ENCODE results near the gene NEK4. TPM values are rescaled to one million over a fixed set of nuclear protein-coding genes. Genes with fewer than 3 reads are reported as not detected.

NEK4 gene
- total RNA-seq, 2 donors from 2014 or later, result 10.1 to 73.2 TPM

DNA sequence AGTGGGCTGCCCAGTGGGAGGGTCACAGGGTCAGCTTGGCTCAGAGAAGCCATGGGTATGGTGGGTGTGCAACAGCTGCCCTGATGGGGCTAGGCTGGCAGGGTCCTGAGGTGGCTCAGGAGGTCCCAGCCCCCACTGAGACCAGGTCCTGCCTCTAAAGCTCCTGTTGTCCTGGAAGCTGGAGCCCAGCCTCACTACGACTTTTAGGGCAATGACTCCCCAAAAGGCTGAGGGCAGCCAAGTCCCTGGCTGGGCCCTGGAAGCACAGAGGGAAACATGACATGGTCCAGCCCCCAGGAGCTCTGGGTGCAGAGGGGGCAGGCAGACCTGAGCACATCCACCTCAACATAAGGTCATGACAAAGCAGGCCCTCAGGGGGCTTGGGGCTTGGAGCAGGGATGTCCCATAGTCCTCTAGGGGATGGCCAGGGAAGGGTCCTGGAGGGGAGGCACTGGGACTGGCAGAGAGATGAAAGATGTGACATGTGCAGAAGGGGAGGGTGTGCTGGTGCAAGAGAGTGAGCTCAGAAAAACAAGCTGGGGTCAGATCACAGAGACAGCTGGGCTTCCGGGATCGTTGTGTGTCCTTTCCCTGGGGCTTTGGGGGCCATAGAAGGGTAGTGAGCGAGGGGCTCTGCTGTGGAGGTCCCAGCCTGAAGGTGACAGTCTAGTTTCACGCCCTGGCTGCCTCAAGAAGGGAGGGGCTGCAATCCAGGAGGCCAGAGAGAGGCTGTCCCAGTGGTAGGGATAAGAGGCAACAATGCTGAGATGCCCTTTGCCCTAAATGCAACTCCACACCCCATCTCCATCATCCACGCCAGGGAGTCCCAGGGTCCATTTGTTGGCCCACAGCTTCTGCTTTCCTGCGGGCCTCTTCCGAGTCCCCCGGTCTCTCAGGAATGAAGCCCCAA is 23.2 kb upstream of the NEK4 start:
- H3K4me1 ChIP-seq, result peaks cover 10% of the 10 kb centered on the region
- TF ChIP-seq, protein P1, sequence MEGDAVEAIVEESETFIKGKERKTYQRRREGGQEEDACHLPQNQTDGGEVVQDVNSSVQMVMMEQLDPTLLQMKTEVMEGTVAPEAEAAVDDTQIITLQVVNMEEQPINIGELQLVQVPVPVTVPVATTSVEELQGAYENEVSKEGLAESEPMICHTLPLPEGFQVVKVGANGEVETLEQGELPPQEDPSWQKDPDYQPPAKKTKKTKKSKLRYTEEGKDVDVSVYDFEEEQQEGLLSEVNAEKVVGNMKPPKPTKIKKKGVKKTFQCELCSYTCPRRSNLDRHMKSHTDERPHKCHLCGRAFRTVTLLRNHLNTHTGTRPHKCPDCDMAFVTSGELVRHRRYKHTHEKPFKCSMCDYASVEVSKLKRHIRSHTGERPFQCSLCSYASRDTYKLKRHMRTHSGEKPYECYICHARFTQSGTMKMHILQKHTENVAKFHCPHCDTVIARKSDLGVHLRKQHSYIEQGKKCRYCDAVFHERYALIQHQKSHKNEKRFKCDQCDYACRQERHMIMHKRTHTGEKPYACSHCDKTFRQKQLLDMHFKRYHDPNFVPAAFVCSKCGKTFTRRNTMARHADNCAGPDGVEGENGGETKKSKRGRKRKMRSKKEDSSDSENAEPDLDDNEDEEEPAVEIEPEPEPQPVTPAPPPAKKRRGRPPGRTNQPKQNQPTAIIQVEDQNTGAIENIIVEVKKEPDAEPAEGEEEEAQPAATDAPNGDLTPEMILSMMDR (IDR thresholded peaks at IDR 0.05), result no peak
- TF ChIP-seq POLR2A (IDR thresholded peaks at IDR 0.05), result no peak
- ATAC-seq (no peak), DNase-seq (no peak)
- H3K27me3 ChIP-seq, result no peaks in the 10 kb centered on the region
- no peak overlapping the region for H3K27ac ChIP-seq
- no peaks in the 10 kb centered on the region for H3K36me3 ChIP-seq (replicated peaks in 1 of 2; ENCODE audit: insufficient read depth in 1 of 2, low read depth in 2 of 2)
- 90 to 94% methylated on average over 7 to 9 of the region's 9 CpGs for WGBS, 2 donors
- intact Hi-C loops (cut with DNase I), result no loop called here
- no peaks in the 10 kb centered on the region for H3K9me3 ChIP-seq
- no peak overlapping the region for H3K4me3 ChIP-seq

- Histone ChIP-seq H3K4me1 (peaks cover 10% of the 10 kb centered on the region), H3K27me3 (no peaks in the 10 kb centered on the region), H3K9me3 (no peaks in the 10 kb centered on the region), H3K36me3 (replicated peaks in 1 of 2; ENCODE audit: insufficient read depth in 1 of 2, low read depth in 2 of 2) (no peaks in the 10 kb centered on the region), H3K27ac (no peak overlapping the region), H3K4me3 (no peak overlapping the region)
- no peak for ATAC-seq
- TF ChIP-seq, protein P1 (IDR thresholded peaks at IDR 0.05), result no peak
- no peak for TF ChIP-seq POLR2A (IDR thresholded peaks at IDR 0.05)
- no peak for DNase-seq
- intact Hi-C loops (cut with DNase I), result no loop called here
- 78 to 85% methylated on average over 16 to 17 of the region's 18 CpGs for WGBS, 2 donors
These were observed 22.4 kb upstream of the NEK4 start for GRCh38 chr3:52792961-52793695.

- DNase-seq (no peak), ATAC-seq (no peak)
- Histone ChIP-seq H3K27ac (no peak overlapping the region), H3K27me3 (no peaks in the 10 kb centered on the region), H3K9me3 (no peaks in the 10 kb centered on the region), H3K36me3 (replicated peaks in 1 of 2; ENCODE audit: insufficient read depth in 1 of 2, low read depth in 2 of 2) (no peaks in the 10 kb centered on the region), H3K4me1 (peaks cover 10% of the 10 kb centered on the region), H3K4me3 (no peak overlapping the region)
- TF ChIP-seq POLR2A (IDR thresholded peaks at IDR 0.05), result no peak
- TF ChIP-seq, protein P1 (IDR thresholded peaks at IDR 0.05), result no peak
- intact Hi-C loops (cut with DNase I), result no loop called here
- 71 to 75% methylated on average over 7 of the region's 7 CpGs for WGBS, 2 donors
These were observed 21.7 kb upstream of the NEK4 start for GRCh38 chr3:52792413-52792812.

DNA sequence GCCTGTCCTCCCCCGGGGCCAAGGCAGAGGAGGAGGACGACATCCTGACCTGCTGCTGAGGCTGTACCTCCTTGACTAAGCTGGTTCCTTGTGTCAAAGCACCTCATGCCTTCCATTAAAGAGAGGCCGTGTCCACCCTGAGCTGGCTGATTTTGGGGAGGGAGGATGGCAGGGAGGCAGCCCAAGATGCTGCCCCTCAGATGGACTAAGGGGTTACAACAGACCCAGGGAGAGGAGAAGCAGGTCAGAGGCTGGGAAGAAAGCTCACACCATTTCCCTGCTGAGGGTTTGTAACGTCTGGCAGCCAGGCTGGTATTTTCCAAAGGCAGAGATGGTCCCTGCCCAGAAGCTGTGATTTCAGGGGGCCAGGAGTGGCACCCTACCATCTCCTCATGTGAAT is 21.2 kb upstream of the NEK4 start:
- H3K27me3 ChIP-seq, result no peaks in the 10 kb centered on the region
- H3K4me3 ChIP-seq, result no peak overlapping the region
- TF ChIP-seq POLR2A (IDR thresholded peaks at IDR 0.05), result no peak
- TF ChIP-seq, protein P1 (IDR thresholded peaks at IDR 0.05), result no peak
- WGBS, 2 donors, result 68 to 78% methylated on average over 2 to 4 of the region's 4 CpGs
- H3K4me1 ChIP-seq, result peaks cover 10% of the 10 kb centered on the region
- intact Hi-C loops (cut with DNase I), result no loop called here
- H3K27ac ChIP-seq, result no peak overlapping the region
- H3K36me3 ChIP-seq (replicated peaks in 1 of 2; ENCODE audit: insufficient read depth in 1 of 2, low read depth in 2 of 2), result no peaks in the 10 kb centered on the region
- DNase-seq, result no peak
- H3K9me3 ChIP-seq, result no peaks in the 10 kb centered on the region
- no peak for ATAC-seq
